Measurements from ENCODE around the gene ATXN1.

Gene ATXN1

GRCh38 chr6:16354692-16355091, 406.6 kb downstream of the ATXN1 start:
- TF ChIP-seq CTCF (IDR thresholded peaks at IDR 0.05; ENCODE audit: control insufficient read depth, insufficient read depth, low read depth, low read length, missing control alignments): no peak
- no peak overlapping the region for H3K4me3 ChIP-seq (ENCODE audit: control insufficient read depth, low read depth, low read length)
- no peak for DNase-seq (ENCODE audit: low read depth)

GRCh38 chr6:16352821-16353438, 408.3 kb downstream of the ATXN1 start:
- TF ChIP-seq CTCF (IDR thresholded peaks at IDR 0.05; ENCODE audit: control insufficient read depth, insufficient read depth, low read depth, low read length, missing control alignments): no peak
- no peak for DNase-seq (ENCODE audit: low read depth)
- H3K4me3 ChIP-seq (ENCODE audit: control insufficient read depth, low read depth, low read length): no peak overlapping the region

- H3K4me3 ChIP-seq (ENCODE audit: control insufficient read depth, low read depth, low read length): no peak overlapping the region
- peak; percentile 56 for DNase-seq (ENCODE audit: low read depth)
- TF ChIP-seq CTCF (IDR thresholded peaks at IDR 0.05; ENCODE audit: control insufficient read depth, insufficient read depth, low read depth, low read length, missing control alignments): no peak
These were observed 409.0 kb downstream of the ATXN1 start for GRCh38 chr6:16352258-16352635.

GRCh38 chr6:16349544-16349943, 411.7 kb downstream of the ATXN1 start:
- no peak overlapping the region for H3K4me3 ChIP-seq (ENCODE audit: control insufficient read depth, low read depth, low read length)
- TF ChIP-seq CTCF (IDR thresholded peaks at IDR 0.05; ENCODE audit: control insufficient read depth, insufficient read depth, low read depth, low read length, missing control alignments): no peak
- DNase-seq (ENCODE audit: low read depth): no peak

- no peak overlapping the region for H3K4me3 ChIP-seq (ENCODE audit: control insufficient read depth, low read depth, low read length)
- no peak for TF ChIP-seq CTCF (IDR thresholded peaks at IDR 0.05; ENCODE audit: control insufficient read depth, insufficient read depth, low read depth, low read length, missing control alignments)
- no peak for DNase-seq (ENCODE audit: low read depth)
These were observed 414.4 kb downstream of the ATXN1 start for GRCh38 chr6:16346831-16347230.

- DNase-seq (ENCODE audit: low read depth): peak; percentile 83
- no peak for TF ChIP-seq CTCF (IDR thresholded peaks at IDR 0.05; ENCODE audit: control insufficient read depth, insufficient read depth, low read depth, low read length, missing control alignments)
- H3K4me3 ChIP-seq (ENCODE audit: control insufficient read depth, low read depth, low read length): no peak overlapping the region
These were observed 415.6 kb downstream of the ATXN1 start for GRCh38 chr6:16345449-16346330.

Measured in AG09309 (cell line).